IMR-90 (cell line): ENCODE data around the gene ANKIB1. TPM values are rescaled to one million over a fixed set of nuclear protein-coding genes. Genes with fewer than 3 reads are reported as not detected.

Experiments
- ATAC-seq: fragments of 200-7000 bp; cut with Tn5 transposase; 2 replicates; pipeline ENCODE4 v1.9.1; 2020; ENCODE audit warnings: low read depth, mild to moderate bottlenecking, moderate library complexity
- BruUV-seq: library from RNA; stranded (reverse); fragments of 400-500 nt; replicated peaks from 2 replicates; lab custom pipeline; 2021; lab: Mats Ljungman, UMichigan
- CTCF ChIA-PET: fragments of 300-600 bp; formaldehyde crosslinking; extraction: SDS; loops from one replicate; lab custom pipeline; 2021; ENCODE audit warnings: antibody characterized with exemption; lab: Yijun Ruan, JAX
- POLR2A ChIA-PET: fragments of 300-600 bp; sonication (Branson Sonifier 250); formaldehyde crosslinking; loops from one replicate; lab custom pipeline; 2022; ENCODE audit warnings: antibody characterized with exemption; ENCODE audit not compliant: unreplicated experiment; lab: Charles Lee
- DNase-seq: peaks from one replicate; pipeline ENCODE4 v3.0.0; 2013
- H2AFZ ChIP-seq: replicated peaks from 2 replicates; pipeline ENCODE3; 2013; ENCODE audit warnings: low read length, mild to moderate bottlenecking; ENCODE audit not compliant: poor library complexity
- H2AK5ac ChIP-seq: 2 replicates; pipeline ENCODE4 v1.6.1; 2013; ENCODE audit warnings: low read depth, low read length, inconsistent platforms
- H2AK9ac ChIP-seq: replicated peaks from 2 replicates; pipeline ENCODE3; 2013; ENCODE audit warnings: mild to moderate bottlenecking, low read depth, low read length, moderate library complexity; ENCODE audit not compliant: poor library complexity
- H2BK120ac ChIP-seq: 2 replicates; pipeline ENCODE4 v1.6.1; 2013; ENCODE audit warnings: low read depth, low read length, inconsistent platforms
- H2BK15ac ChIP-seq: 3 replicates; pipeline ENCODE4 v1.6.1; 2013; ENCODE audit warnings: low read depth, low read length, inconsistent platforms
- H2BK20ac ChIP-seq: 2 replicates; pipeline ENCODE4 v1.6.1; 2013; ENCODE audit warnings: low read depth, mild to moderate bottlenecking, inconsistent platforms, low read length, moderate library complexity
- H2BK5ac ChIP-seq: 2 replicates; pipeline ENCODE4 v1.6.1; 2013; ENCODE audit warnings: mild to moderate bottlenecking, low read depth, low read length, inconsistent platforms; ENCODE audit not compliant: poor library complexity, severe bottlenecking
- H3K14ac ChIP-seq: replicated peaks from 2 replicates; pipeline ENCODE4 v1.6.1; 2013; ENCODE audit warnings: low read depth, low read length, inconsistent platforms
- H3K18ac ChIP-seq: 2 replicates; pipeline ENCODE4 v1.6.1; 2013; ENCODE audit warnings: low read depth, low read length, control low read depth
- H3K23ac ChIP-seq: 2 replicates; pipeline ENCODE4 v1.6.1; 2013; ENCODE audit warnings: low read depth, low read length, inconsistent platforms
- H3K27ac ChIP-seq: 2 replicates; pipeline ENCODE4 v1.5.1; 2013; ENCODE audit warnings: mild to moderate bottlenecking, control low read depth, low read length; ENCODE audit not compliant: insufficient read depth
- H3K27me3 ChIP-seq: 2 replicates; pipeline ENCODE4 v1.6.1; 2013; ENCODE audit warnings: low read length; ENCODE audit not compliant: control insufficient read depth, insufficient read depth
- H3K36me3 ChIP-seq: 2 replicates; pipeline ENCODE4 v1.6.1; 2013; ENCODE audit warnings: low read length, mixed read lengths; ENCODE audit not compliant: control insufficient read depth, insufficient read depth
- H3K4ac ChIP-seq: 2 replicates; pipeline ENCODE4 v1.6.1; 2013; ENCODE audit warnings: low read depth, low read length, inconsistent platforms
- H3K4me1 ChIP-seq: 2 replicates; pipeline ENCODE4 v1.6.1; 2013; ENCODE audit warnings: low read length, mixed read lengths; ENCODE audit not compliant: control insufficient read depth, insufficient read depth
- H3K4me2 ChIP-seq: 2 replicates; pipeline ENCODE4 v1.6.1; 2013; ENCODE audit warnings: low read depth, mild to moderate bottlenecking, control low read depth, low read length, moderate library complexity
- H3K4me3 ChIP-seq: 2 replicates; pipeline ENCODE4 v1.5.1; 2013; ENCODE audit warnings: low read depth, mild to moderate bottlenecking, control low read depth, low read length, moderate library complexity; ENCODE audit not compliant: insufficient read depth
- H3K56ac ChIP-seq: 2 replicates; pipeline ENCODE4 v1.6.1; 2013; ENCODE audit warnings: low read length, inconsistent platforms; ENCODE audit not compliant: insufficient read depth; ENCODE audit errors: extremely low read depth
- H3K79me1 ChIP-seq, 2 experiments: 2 replicates each; pipeline ENCODE4 v1.6.1; 2013; ENCODE audit warnings: low read length in 2 of 2, inconsistent platforms in 1 of 2, low read depth in 1 of 2
- H3K9ac ChIP-seq: 2 replicates; pipeline ENCODE4 v1.6.1; 2013; ENCODE audit warnings: low read depth, low read length, control low read depth
- H3K9me1 ChIP-seq: 2 replicates; pipeline ENCODE4 v1.6.1; 2013; ENCODE audit warnings: low read length, inconsistent platforms; ENCODE audit not compliant: insufficient read depth
- H3K9me3 ChIP-seq: 2 replicates; pipeline ENCODE4 v1.6.1; 2013; ENCODE audit warnings: low read length; ENCODE audit not compliant: control insufficient read depth, insufficient read depth
- H4K20me1 ChIP-seq: 2 replicates; pipeline ENCODE4 v1.6.1; 2013; ENCODE audit warnings: low read length, inconsistent platforms; ENCODE audit not compliant: insufficient read depth
- H4K5ac ChIP-seq: 2 replicates; pipeline ENCODE4 v1.6.1; 2013; ENCODE audit warnings: mild to moderate bottlenecking, low read depth, low read length, control low read depth
- H4K8ac ChIP-seq, 2 experiments: 2 replicates each; pipeline ENCODE4 v1.6.1; 2013; ENCODE audit warnings: low read depth in 2 of 2, low read length in 2 of 2, control low read depth in 1 of 2, inconsistent platforms in 1 of 2
- H4K91ac ChIP-seq: 2 replicates; pipeline ENCODE4 v1.6.1; 2013; ENCODE audit warnings: low read depth, low read length, inconsistent platforms; ENCODE audit not compliant: insufficient read depth
- CTCF ChIP-seq: conservative IDR thresholded peaks from 2 replicates; pipeline ENCODE4 v1.5.1; 2012; ENCODE audit warnings: mild to moderate bottlenecking, low read depth, low read length, improper control_type of control experiment
- ELK1 ChIP-seq: fragments of 150-350 bp; IDR thresholded peaks from 2 replicates; pipeline ENCODE4 v1.6.1; 2016; ENCODE audit warnings: low read depth, mild to moderate bottlenecking, low read length, moderate library complexity, borderline replicate concordance
- FOS ChIP-seq: fragments of 150-350 bp; IDR thresholded peaks from 2 replicates; pipeline ENCODE4 v1.6.1; 2016; ENCODE audit warnings: low read depth, low read length
- MAFK ChIP-seq: IDR thresholded peaks from 2 replicates; pipeline ENCODE4 v1.6.1; 2012; ENCODE audit warnings: low read depth, low read length, improper control_type of control experiment
- MXI1 ChIP-seq: IDR thresholded peaks from 2 replicates; pipeline ENCODE4 v1.6.1; 2012; ENCODE audit warnings: low read depth, mild to moderate bottlenecking, low read length, moderate library complexity, borderline replicate concordance
- RAD21 ChIP-seq: IDR thresholded peaks from 2 replicates; pipeline ENCODE4 v1.6.1; 2012; ENCODE audit warnings: low read length, improper control_type of control experiment
- RCOR1 ChIP-seq: IDR thresholded peaks from 2 replicates; pipeline ENCODE4 v1.6.1; 2012; ENCODE audit warnings: mild to moderate bottlenecking, low read length, improper control_type of control experiment; ENCODE audit not compliant: insufficient replicate concordance
- RFX5 ChIP-seq: IDR thresholded peaks from 2 replicates; pipeline ENCODE4 v1.8.0; 2012; ENCODE audit warnings: low read depth, mild to moderate bottlenecking, low read length, moderate library complexity
- USF2 ChIP-seq: fragments of 150-350 bp; IDR thresholded peaks from 2 replicates; pipeline ENCODE4 v1.6.1; 2017; ENCODE audit warnings: mild to moderate bottlenecking, antibody characterized with exemption, low read length, low read depth
- WGBS, 2 experiments: methylation state at CpG; one replicate each; pipeline versions ENCODE4 v1.1.5 to v1.1.7; 2013; ENCODE audit warnings: missing lambda C conversion rate in 2 of 2; ENCODE audit not compliant: insufficient read length in 1 of 2; ENCODE audit errors: extremely low coverage in 2 of 2; 5-methylcytosine and 5-hydroxymethylcytosine counted together
- dilution Hi-C: fragments of 300-500 bp; cut with HindIII; formaldehyde crosslinking; loops from one replicate; pipeline ENCODE4 v1.14.3; 2018; ENCODE audit warnings: low sequenced_read_pairs; ENCODE audit not compliant: unreplicated experiment
- in situ Hi-C: fragments of 300-500 bp; cut with MboI; formaldehyde crosslinking; loops from 3 replicates; pipeline ENCODE4 v1.14.3; 2019; ENCODE audit warnings: low sequenced_read_pairs, inconsistent platforms, mixed read lengths
- intact Hi-C: fragments of 100-400 bp; cut with micrococcal nuclease; formaldehyde crosslinking; loops from 2 replicates; pipeline ENCODE4 v1.10.0; 2022
- polyA plus RNA-seq, 3 experiments: library from polyadenylated mRNA; depleted of rRNA; stranded (reverse); fragments of >200 nt; gene quantifications; 2 replicates each; pipeline ENCODE4 v1.2.3, GENCODE V29; 2012; ENCODE audit warnings: low replicate concordance in 1 of 3
- total RNA-seq: library from RNA; depleted of rRNA; stranded (reverse); fragments of >200 nt; gene quantifications from 2 replicates; pipeline ENCODE4 v1.2.3, GENCODE V29; 2012

The ANKIB1 gene
- total and polyA plus RNA-seq, 2 of the 4 experiments (the other 2 are of a cell fraction): 18.7 to 33.9 TPM

- no peak overlapping the region for H2BK20ac ChIP-seq
- no peaks in the 10 kb centered on the region for H3K9me3 ChIP-seq
- CTCF ChIA-PET: no interaction called here
- in situ Hi-C loops (no loop called here), dilution Hi-C loops (no loop called here), intact Hi-C loops (no loop called here)
- no peak overlapping the region for H3K4me2 ChIP-seq
- no peak overlapping the region for H3K4me3 ChIP-seq
- H2BK120ac ChIP-seq: no peak overlapping the region
- H3K27ac ChIP-seq: no peak overlapping the region
- no peak overlapping the region for H4K8ac ChIP-seq
- H4K91ac ChIP-seq: no peak overlapping the region
- H3K23ac ChIP-seq: no peak overlapping the region
- H3K4ac ChIP-seq: no peak overlapping the region
- no peaks in the 10 kb centered on the region for H3K9me1 ChIP-seq
- H3K18ac ChIP-seq: no peak overlapping the region
- 0 out of 2 replicates have a peak, but pooled peaks cover 2% of the 10 kb centered on the region for H3K36me3 ChIP-seq
- no peak overlapping the region for H3K14ac ChIP-seq
- H2AFZ ChIP-seq: no peak overlapping the region
- H2AK5ac ChIP-seq: no peak overlapping the region
- no peak overlapping the region for H2BK5ac ChIP-seq
- H4K20me1 ChIP-seq: no peaks in the 10 kb centered on the region
- no peak overlapping the region for H2AK9ac ChIP-seq
- H2BK15ac ChIP-seq: no peak overlapping the region
- WGBS, 2 experiments: 88% methylated on average over 1 of the region's 3 CpGs; no CpG with 5 or more reads in 1 of the 2 experiments
- no peak for ATAC-seq
- POLR2A ChIA-PET: no interaction called here
- H3K4me1 ChIP-seq: no peaks in the 10 kb centered on the region
- no peak overlapping the region for H4K5ac ChIP-seq
- DNase-seq: no peak
- H3K27me3 ChIP-seq: no peaks in the 10 kb centered on the region
- BruUV-seq: no TSS peak
- no peak overlapping the region for H3K56ac ChIP-seq
- H3K79me1 ChIP-seq: no peaks in the 10 kb centered on the region; a peak in 1 of 4 replicates
- TF ChIP-seq CTCF (no peak), USF2 (no peak), RCOR1 (no peak), FOS (no peak), RFX5 (no peak), MAFK (no peak), MXI1 (no peak), RAD21 (no peak), ELK1 (no peak)
- no peak overlapping the region for H3K9ac ChIP-seq
These were observed 87.0 kb downstream of the ANKIB1 start for GRCh38 chr7:92332782-92333181.
